Islet precursor cell (in vitro differentiated cells): ENCODE results near the gene PHACTR3.

Experiments
- DNase-seq: peaks from one replicate; pipeline ENCODE4 v3.0.0-alpha.2; 2018

The PHACTR3 gene

DNA sequence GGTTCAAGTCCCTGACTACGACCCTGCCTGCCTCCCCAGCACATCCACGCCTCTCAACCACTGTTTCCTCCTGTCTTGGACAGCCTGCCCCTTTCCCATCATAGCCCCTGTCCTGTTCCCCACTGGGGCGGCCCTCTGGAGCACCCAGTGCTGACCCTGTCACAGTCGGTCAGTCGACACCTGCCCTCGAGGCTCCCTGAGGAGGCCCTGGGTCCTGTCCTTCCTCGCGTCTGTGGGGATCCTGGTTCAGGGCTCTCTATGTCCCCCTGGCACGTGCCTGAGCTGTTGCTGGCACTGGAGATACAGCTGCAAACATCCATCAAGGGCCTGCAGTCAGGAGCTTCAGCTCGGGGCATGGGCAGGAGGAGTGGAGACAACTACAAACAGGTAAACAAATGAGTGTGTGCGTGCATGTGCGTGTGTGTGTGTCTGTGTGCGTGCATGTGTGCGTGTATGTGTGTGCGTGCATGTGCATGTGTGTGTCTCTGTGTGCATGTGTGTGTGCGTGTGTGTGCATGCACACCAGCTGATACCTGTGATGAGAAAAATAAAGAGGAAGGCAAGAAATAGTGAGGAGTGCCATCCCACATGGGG, 132.8 kb downstream of the PHACTR3 start:
- DNase-seq: no peak

DNA sequence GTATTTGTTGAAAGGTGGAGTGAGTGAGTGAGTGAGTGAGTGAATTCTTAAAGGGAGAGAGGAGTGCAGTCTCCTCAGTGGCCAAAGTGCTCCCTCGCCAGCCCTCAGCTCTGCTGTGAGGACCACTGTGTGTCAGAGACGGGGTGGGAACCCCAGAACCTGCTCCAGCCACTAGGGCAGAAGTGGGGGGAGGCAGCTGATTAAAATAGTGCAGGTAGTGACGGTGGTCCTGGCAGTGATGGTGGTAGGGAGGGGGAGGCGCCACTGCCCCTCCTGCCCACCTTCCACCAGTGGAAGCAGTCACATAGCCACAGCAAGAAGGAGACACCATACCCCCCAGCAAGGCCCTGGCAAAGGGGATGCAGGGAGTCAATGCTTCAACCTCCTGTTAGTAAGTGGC, 133.5 kb downstream of the PHACTR3 start:
- DNase-seq: no peak

- DNase-seq: no peak
These were observed 134.5 kb downstream of the PHACTR3 start for GRCh38 chr20:59738851-59739250.

- DNase-seq: no peak
These were observed 136.3 kb downstream of the PHACTR3 start for GRCh38 chr20:59740621-59741020.

- no peak for DNase-seq
These were observed 136.7 kb downstream of the PHACTR3 start for GRCh38 chr20:59741073-59741472.

DNA sequence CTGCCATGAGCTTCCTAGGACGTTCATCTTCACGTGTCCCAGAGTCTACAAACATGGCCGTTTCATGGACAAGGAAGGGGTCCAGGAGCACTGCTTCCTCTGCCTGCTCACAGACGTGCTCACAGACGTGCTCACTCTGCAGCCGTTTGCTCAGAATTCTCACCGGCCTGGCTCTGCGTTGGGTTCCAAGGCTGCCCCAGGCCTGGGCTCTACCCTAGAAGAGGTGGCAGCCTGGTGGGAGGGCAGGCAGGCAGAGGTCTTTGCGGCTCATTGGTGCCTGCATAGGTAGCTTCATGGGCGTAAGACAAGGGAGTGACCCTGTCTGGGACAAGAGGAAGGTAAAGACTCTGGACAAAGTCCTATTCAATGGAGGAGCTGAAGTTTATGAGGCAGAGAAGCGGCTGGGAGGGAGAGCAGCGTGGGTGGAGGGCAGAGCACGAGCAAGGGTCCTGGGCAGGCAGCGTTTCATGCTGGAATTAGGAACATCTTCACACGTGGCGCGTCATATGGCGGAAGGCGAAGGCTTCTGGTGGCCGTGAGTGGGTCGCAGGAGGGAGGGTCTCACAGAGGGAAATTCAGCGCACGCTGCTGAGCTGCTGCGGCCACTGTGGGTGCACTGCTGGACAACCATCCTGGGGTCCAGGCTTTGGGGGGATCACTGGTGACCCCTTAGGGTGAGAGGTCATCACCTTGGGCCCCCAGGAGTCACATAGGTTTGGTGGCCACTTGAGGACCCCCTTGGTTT, 138.2 kb downstream of the PHACTR3 start:
- no peak for DNase-seq

DNA sequence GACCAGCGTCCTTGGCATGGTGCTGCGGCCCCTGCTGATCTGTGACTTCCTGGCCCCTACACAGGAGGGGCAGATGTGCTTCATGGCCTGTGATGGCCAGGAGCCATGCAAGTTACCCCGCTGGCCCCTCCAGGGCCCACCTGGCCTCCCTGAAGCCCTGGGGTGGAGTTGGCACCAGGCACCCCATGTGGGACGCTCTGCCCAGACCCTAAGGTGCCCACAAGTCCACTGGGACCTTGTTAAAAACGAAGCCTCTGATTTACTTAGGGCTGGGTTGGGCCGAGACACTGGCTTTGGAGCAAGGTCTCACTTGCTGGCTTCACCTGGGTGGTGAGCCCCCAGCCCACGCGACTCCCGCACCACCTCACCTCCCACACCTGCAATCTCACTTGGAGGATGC, 139.0 kb downstream of the PHACTR3 start:
- no peak for DNase-seq

- DNase-seq: peak; percentile 71
These were observed 139.6 kb downstream of the PHACTR3 start for GRCh38 chr20:59743767-59744485.

DNA sequence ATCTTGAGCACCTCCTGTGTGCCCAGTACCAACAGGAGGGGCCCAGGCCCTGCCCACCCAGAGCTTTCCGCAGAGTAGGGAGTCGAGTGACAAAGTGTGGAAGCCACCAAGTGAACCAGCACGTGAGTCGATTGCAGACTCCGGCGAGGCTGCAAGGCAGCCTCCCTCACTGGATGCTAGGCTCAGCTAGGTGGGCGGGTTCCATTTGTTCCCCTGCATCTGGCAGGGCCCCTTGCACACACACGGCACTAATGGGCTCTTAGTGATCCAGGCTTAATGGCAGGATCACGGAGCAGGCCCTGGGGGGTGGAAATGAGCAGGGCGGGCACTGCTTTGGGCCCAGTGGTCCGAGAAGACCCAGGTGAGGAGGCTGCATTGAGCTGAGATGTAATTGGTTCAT, 140.4 kb downstream of the PHACTR3 start:
- no peak for DNase-seq

DNA sequence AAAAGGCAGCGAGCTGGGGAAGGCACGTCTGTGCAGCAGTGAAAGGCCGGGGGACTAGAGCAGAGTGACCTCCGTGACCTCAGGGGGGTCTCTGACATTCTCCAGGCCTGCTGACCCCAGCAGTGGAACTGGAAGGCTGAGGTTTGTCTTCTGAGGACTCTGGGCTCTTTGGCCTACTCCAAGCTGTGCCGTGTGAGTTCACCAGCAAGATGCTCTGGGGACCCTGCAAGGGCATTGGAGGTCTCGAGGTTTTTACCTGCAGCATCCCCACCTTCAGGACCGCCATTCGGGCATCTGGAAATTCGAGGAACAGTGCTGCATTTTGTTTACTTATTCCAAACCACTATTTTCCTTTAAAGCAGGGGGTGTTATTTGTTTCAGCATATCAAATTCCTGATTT, 140.9 kb downstream of the PHACTR3 start:
- DNase-seq: no peak

GRCh38 chr20:59745716-59746115, 141.4 kb downstream of the PHACTR3 start:
- DNase-seq: no peak

DNA sequence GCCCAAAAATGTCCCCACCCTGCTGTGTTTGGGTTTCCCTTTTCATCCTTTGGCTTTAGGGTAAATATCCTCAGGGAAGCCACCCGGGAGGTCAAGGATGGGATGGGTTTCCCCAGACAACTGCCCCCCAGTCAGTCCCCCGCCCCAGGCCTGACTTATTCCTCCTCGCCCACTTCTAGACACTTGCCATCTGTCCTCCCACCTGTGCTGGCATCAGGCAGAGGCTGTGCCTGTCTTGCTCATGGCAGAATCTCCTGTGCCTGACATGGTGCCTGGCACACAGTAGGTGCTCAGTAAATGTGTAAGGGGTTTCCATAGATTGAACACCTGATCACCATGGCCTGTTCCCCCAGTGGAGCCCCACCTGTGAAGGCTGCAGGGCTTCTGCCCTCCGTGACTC, 141.8 kb downstream of the PHACTR3 start:
- DNase-seq: no peak

GRCh38 chr20:59747671-59748515, 143.6 kb downstream of the PHACTR3 start:
- DNase-seq: no peak

DNA sequence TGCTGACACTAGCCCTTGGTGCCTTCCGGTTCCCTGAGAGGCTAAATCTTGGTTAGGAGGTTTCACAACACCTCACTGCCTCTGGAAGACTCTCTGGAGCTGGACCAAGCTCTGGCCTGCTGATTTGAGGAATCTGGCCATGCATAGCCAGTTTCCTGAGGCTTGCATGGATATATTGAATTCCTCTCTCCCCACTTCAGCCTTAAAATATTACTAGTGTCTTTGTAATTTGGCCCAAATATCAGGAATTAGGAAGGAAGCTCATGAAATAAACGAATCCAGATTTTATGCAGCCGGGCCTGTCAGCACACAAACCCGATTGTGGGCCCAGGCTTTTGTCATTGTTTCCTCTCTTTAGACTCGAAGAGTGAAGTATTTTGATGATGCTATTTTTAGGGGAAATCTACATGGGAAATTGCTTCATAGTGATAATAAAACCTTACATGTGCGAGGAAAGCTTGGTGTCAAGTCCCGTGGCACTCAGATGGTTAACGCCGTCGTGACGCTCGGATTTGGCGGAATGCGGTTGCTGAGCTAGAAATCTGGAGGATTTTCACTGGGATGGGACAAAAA, 144.4 kb downstream of the PHACTR3 start:
- DNase-seq: no peak

GRCh38 chr20:59749301-59749700, 145.0 kb downstream of the PHACTR3 start:
- no peak for DNase-seq

DNA sequence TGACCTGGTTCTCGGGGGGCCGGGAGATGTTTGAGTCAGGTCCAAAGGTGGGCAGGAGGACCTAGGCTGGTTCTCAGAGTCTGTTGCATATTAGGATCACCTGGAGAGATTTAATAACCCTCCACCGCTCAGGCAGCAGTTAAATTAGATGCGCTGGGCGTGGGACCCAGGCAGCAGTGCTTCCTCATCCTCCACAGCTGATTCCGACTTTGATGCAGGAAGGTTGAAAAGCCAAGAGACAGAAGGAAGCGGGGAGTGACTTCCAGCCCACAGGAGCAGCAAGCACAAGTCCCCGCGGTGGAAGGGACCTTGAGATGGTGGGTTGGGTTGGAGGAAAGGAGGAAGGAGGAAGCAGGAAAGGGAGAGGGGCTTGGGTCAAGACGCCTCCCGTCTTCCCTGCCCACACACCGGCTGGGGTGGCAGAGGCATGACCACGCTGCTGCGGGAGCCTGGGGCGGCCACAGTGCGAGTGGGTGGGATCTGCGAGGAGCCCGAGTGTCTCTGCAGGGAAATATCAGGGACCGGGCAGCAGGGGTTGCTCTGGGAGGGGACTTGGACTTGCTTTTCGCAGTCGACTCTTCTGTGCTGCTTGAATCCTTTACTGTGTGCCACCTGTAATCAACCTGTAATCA, 146.0 kb downstream of the PHACTR3 start:
- no peak for DNase-seq

DNA sequence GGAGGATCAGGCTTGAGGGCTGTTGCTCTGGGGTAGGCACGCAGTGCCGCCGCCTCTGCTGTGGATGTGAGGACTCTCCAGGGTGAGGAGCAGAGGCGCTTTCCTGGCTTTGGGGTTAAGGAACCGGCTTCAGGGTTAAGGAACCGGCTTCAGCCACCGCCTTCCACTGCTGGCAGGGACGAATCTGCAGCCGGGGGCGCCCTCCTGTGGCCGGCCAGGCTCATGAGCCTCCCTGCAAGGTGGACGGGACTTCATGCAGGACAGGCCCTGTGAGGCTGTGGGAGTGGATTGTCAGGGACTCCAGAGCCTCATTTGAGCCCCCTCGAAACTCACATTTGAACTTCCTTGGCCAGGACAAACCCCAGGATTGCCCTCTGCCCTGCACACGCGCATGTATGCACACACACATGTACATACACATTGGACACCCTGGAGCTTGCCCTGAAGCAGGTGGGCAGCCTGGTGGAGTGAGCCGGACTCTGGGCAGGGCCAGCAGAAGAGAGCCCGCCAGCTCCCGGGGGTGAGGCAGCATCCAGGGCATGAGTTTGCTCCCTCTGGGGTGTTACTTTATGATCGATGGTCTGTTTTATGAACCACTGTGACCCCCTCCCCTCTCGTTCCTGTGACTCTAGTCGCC, 146.9 kb downstream of the PHACTR3 start:
- peak; percentile 90 for DNase-seq

DNA sequence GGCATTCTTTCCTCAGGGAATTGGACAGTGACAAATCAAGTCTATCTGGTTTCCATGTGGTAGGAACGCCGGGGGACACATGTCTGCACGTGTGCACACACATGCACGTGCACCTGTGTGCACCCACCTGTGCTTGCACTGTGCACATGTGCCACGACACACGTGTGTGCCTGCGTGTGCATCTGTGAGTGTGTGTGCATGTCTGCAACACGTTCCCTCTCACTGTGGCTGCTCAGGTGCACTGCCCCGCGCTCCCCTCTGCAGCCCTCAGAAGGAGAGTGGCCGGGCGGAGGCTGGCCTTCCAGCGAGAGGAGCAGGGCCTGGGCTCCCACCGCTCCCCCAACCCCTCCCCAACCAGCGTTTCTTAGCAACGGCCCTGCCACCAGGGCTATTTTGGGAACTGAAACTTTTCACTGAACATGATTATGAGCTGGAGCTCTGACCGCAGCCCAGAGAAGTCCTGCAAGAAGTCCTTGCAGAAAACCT, 147.8 kb downstream of the PHACTR3 start:
- DNase-seq: no peak

- no peak for DNase-seq
These were observed 148.5 kb downstream of the PHACTR3 start for GRCh38 chr20:59752704-59753460.

DNA sequence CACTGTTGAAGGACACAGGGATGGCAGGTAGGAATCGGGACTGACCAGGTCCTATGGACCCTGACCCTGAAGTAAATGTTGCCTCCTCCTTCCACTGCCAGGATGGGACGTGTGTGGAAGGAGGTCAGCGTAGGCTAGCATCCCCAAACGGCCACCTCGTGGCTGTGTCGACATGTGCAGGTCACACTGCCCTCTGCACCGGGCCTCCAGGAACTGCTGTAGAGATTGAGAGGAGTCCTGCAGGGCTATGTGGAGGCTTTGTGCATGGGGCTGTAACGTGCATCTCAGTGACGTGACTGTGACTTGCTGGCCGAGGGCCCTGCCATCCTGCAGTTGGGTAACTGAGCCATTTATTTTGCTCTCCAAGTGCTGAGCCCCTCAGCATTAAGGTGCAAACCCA, 149.5 kb downstream of the PHACTR3 start:
- no peak for DNase-seq

DNA sequence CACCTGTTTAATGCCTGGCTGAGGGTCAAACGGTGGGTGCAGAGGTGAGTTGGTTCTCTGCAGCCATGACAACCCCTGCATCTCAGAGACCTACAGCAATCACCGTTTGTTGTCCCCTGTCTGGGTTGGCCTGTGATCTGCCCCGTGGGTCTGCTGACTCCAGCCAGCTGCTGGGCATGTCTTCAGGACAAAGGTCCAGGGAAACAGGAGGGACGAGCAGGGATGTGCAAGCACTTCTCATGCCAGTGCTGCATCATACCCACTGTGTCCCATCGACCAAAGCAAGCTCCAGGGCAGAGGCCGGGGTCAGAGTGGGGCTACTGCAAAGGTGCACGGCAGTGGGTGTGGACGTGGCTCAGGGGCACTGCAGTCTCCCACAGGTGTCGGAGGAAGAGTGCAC, 150.2 kb downstream of the PHACTR3 start:
- no peak for DNase-seq
